SH-SY5Y (cell line): ENCODE results near the gene PFKFB4.

Source experiments
- GATA2 ChIP-seq: IDR thresholded peaks from 2 replicates; pipeline ENCODE4 v1.6.1; 2011; ENCODE audit warnings: mild to moderate bottlenecking, low read depth, low read length
- GATA3 ChIP-seq: IDR thresholded peaks from 2 replicates; pipeline ENCODE4 v1.6.1; 2011; ENCODE audit warnings: low read depth, mild to moderate bottlenecking, low read length, moderate library complexity

DNA sequence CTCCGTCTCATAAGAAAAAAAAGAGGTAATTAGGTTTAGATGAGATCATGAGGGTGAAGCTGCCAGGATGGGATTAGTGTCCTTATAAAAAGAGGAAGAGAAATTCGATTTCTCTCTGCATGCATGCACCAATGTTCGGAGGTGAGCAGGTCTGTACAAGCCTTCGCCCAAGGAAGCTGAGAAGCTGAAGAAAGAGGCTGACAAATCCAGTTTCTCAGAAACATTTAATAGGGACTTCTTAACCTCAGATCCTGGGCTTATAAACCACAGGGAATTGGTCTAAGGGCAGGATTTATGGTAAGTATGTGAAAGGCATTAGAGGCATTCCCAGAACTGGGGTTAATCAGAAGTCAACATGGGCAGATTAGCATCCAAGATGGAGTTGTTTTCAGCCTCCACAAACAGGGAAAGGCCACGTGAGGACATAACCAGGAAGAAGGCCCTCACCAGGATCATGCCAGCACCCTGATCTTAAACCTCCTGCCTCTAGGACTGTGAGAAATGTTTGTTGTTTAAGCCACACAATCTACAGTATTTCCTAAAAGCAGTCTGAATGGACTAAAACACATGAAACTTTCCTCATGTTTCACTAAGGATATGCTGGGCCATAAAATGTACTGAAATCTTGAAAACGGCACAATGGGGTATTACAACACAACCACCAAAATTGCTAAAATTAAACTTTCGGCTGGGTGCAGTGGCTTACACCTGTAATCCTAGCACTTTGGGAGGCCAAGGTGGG lies 64.0 kb downstream of the PFKFB4 start:
- TF ChIP-seq GATA3 = no peak
- no peak for TF ChIP-seq GATA2
